ENCODE measurements around the gene SYNDIG1L. TPM values are rescaled to one million over a fixed set of nuclear protein-coding genes. Genes with fewer than 3 reads are reported as not detected.

SYNDIG1L gene
- total RNA-seq, 1 experiment from 2014 or later, result 0.33 TPM

DNA sequence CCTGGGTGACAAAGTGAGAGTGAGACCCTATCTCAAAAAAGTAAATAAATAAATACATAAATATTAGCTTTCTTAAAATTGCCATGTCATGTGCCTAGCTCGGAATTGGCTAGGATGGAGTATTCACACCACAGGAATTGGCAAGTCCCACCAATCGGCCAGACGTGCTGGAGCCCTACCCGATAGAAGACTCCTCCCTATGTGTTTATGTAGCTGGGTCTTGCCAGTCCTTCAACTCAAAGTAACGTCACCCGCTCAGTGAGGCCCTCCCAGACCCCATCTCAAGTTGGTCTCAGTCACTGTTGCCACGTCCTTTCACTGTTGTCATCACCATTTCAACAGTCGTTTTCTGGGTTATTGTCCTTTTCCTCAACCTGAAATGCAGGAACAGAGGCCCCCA, 57.6 kb downstream of the SYNDIG1L start:
- Histone ChIP-seq H3K56ac (ENCODE audit: insufficient read length, low read depth, low read length) (no peak overlapping the region), H4K20me1 (ENCODE audit: control insufficient read depth, insufficient read depth, insufficient read length) (no peaks in the 10 kb centered on the region), H4K5ac (ENCODE audit: insufficient read length, low read depth, low read length) (no peak overlapping the region), H2BK15ac (ENCODE audit: low read depth, low read length) (no peak overlapping the region), H2AFZ (ENCODE audit: low read length) (no peak overlapping the region), H3K4me1 (ENCODE audit: insufficient read depth, low read length) (no peaks in the 10 kb centered on the region), H3K4me2 (ENCODE audit: insufficient read depth, insufficient read length, low read length) (no peak overlapping the region), H3K23ac (ENCODE audit: insufficient read length, low read depth, low read length) (no peak overlapping the region), H3K9ac (ENCODE audit: extremely low read depth, insufficient read length, low read length) (no peak overlapping the region), H3K9me3 (ENCODE audit: control insufficient read depth, low read depth, low read length) (no peaks in the 10 kb centered on the region), H2BK5ac (ENCODE audit: insufficient read length, low read length) (no peak overlapping the region), H3K14ac (ENCODE audit: insufficient read depth, low read length) (no peak overlapping the region), H3K18ac (ENCODE audit: insufficient read length, low read depth, low read length) (no peak overlapping the region), H2AK5ac (ENCODE audit: insufficient read length, low read length) (no peak overlapping the region), H3T11ph (ENCODE audit: low read length) (no peak overlapping the region), H3K27me3 (ENCODE audit: insufficient read depth, low read length) (no peaks in the 10 kb centered on the region), H2BK20ac (ENCODE audit: low read depth, low read length, poor library complexity, severe bottlenecking) (no peak overlapping the region), H2BK120ac (ENCODE audit: low read depth, low read length, poor library complexity, severe bottlenecking) (no peak overlapping the region), H4K91ac (ENCODE audit: insufficient read length, low read depth, low read length) (no peak overlapping the region), H4K8ac (replicated peaks; ENCODE audit: insufficient read length, low read depth, low read length) (no peak overlapping the region), H3K79me1 (ENCODE audit: insufficient read depth, low read depth, low read length, poor library complexity, severe bottlenecking) (no peaks in the 10 kb centered on the region), H3K4ac (ENCODE audit: low read depth, low read length) (no peak overlapping the region), H3K27ac (ENCODE audit: insufficient read length, low read depth, low read length) (no peak overlapping the region), H2BK12ac (ENCODE audit: insufficient read length, low read depth, low read length) (no peak overlapping the region), H3K23me2 (ENCODE audit: insufficient read length, low read depth, low read length, poor library complexity, severe bottlenecking) (no peaks in the 10 kb centered on the region), H3K79me2 (ENCODE audit: insufficient read depth, low read length) (no peaks in the 10 kb centered on the region)
- no CpG with 5 or more reads among the region's 8 CpGs for WGBS (ENCODE audit: extremely low coverage, insufficient read length, low lambda C conversion rate)
- Mint-ChIP-seq H3K27me3 (ENCODE audit: low read depth) (no peaks in the 10 kb centered on the region), H3K9me3 (no peaks in the 10 kb centered on the region), H3K27ac (peak overlapping the region; percentile 18 to 78 (median 22); a peak in 5 of 7 replicates), H3K36me3 (ENCODE audit: insufficient read depth in 1 of 3, low read depth in 3 of 3) (peaks cover 1 to 6% (median 5%) of the 10 kb centered on the region in 3 experiments; a peak in 5 of 7 replicates), H3K4me3 (no peak overlapping the region), H3K4me1 (peaks cover 18 to 20% of the 10 kb centered on the region in 2 experiments)
- TF ChIP-seq, protein P1, sequence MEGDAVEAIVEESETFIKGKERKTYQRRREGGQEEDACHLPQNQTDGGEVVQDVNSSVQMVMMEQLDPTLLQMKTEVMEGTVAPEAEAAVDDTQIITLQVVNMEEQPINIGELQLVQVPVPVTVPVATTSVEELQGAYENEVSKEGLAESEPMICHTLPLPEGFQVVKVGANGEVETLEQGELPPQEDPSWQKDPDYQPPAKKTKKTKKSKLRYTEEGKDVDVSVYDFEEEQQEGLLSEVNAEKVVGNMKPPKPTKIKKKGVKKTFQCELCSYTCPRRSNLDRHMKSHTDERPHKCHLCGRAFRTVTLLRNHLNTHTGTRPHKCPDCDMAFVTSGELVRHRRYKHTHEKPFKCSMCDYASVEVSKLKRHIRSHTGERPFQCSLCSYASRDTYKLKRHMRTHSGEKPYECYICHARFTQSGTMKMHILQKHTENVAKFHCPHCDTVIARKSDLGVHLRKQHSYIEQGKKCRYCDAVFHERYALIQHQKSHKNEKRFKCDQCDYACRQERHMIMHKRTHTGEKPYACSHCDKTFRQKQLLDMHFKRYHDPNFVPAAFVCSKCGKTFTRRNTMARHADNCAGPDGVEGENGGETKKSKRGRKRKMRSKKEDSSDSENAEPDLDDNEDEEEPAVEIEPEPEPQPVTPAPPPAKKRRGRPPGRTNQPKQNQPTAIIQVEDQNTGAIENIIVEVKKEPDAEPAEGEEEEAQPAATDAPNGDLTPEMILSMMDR (conservative IDR thresholded peaks at IDR 0.05), result no peak
- DNase-seq, result no peak
